ENCODE data around the gene HTT. TPM values are rescaled to one million over a fixed set of nuclear protein-coding genes. Genes with fewer than 3 reads are reported as not detected.

The HTT gene
- total RNA-seq, 2 experiments from 2014 or later, result 56.9 to 62.6 TPM

DNA sequence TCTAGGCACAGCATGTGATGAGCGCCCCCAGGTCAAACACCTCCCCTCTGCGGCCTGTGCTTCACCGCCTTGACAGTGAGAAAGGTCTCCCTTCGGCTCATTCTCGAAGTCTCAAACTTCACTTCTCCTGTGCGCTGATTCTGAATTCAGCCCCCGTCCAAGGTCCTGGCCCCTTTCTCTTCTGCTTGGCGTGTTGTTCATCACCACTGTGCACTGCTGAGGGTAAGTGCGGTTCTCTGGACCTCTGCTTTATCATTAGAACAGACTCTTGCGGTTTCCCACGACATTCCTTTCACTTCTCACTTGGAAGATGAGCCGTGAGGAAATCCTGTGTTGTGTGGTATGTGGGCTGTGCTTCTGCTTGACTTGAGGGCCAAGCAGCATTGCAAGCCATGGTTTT lies 12.0 kb upstream of the HTT start:
- CTCF ChIA-PET, result no interaction called here
- POLR2A ChIA-PET, result no interaction called here
- H3K27me3 ChIP-seq (ENCODE audit: control insufficient read depth in 1 of 2, insufficient read depth in 2 of 2, low read length in 2 of 2), result peaks cover 0 to 3% of the 10 kb centered on the region in 2 experiments
- H3K4me3 ChIP-seq (ENCODE audit: low read length), result no peak overlapping the region
- TF ChIP-seq, protein P1, sequence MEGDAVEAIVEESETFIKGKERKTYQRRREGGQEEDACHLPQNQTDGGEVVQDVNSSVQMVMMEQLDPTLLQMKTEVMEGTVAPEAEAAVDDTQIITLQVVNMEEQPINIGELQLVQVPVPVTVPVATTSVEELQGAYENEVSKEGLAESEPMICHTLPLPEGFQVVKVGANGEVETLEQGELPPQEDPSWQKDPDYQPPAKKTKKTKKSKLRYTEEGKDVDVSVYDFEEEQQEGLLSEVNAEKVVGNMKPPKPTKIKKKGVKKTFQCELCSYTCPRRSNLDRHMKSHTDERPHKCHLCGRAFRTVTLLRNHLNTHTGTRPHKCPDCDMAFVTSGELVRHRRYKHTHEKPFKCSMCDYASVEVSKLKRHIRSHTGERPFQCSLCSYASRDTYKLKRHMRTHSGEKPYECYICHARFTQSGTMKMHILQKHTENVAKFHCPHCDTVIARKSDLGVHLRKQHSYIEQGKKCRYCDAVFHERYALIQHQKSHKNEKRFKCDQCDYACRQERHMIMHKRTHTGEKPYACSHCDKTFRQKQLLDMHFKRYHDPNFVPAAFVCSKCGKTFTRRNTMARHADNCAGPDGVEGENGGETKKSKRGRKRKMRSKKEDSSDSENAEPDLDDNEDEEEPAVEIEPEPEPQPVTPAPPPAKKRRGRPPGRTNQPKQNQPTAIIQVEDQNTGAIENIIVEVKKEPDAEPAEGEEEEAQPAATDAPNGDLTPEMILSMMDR (IDR thresholded peaks at IDR 0.05), result no peak
- H3K9me3 Mint-ChIP-seq, result no peaks in the 10 kb centered on the region
- intact Hi-C loops (cut with DNase I, micrococcal nuclease), result no loop called here
- H3K4me1 Mint-ChIP-seq (ENCODE audit: low read depth), result no peaks in the 10 kb centered on the region
- peaks cover 4 to 5% of the 10 kb centered on the region in 2 experiments for H3K9me3 ChIP-seq (ENCODE audit: control insufficient read depth in 1 of 2, insufficient read depth in 1 of 2, low read length in 2 of 2)
- H3K4me1 ChIP-seq (ENCODE audit: insufficient read depth, low read length), result no peaks in the 10 kb centered on the region
- H3K27me3 Mint-ChIP-seq, result peaks cover 4% of the 10 kb centered on the region
- no peak overlapping the region for H3K27ac Mint-ChIP-seq
- H3K36me3 ChIP-seq (ENCODE audit: insufficient read depth, low read length), result no peaks in the 10 kb centered on the region
- no peak overlapping the region for H3K27ac ChIP-seq (ENCODE audit: low read depth in 1 of 2, low read length in 2 of 2)
- no peak for ATAC-seq (ENCODE audit: poor library complexity)
- no peak overlapping the region for H3K4me3 Mint-ChIP-seq
- DNase-seq, result no peak
- H3K36me3 Mint-ChIP-seq (ENCODE audit: low read depth), result no peaks in the 10 kb centered on the region

DNA sequence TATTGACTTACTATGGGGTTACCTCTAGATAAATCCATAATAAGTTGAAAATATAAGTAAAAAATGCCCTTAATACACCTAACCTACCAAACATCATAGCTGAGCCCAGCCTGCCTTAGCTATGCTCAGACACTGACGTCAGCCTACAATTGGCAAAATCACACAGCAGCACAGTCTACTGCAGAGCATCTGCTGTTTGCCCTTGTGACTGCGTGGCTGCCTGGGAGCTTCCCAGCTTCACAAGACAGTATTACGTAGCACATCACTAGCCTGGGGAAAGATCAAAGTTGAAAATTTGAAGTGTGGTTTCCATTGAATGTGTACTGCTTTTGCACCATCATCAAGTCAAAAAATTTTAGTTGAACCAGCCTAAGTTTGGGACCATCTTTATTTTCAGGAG lies 8.9 kb upstream of the HTT start:
- Mint-ChIP-seq H3K36me3 (ENCODE audit: low read depth) (no peaks in the 10 kb centered on the region), H3K9me3 (no peaks in the 10 kb centered on the region), H3K4me1 (ENCODE audit: low read depth) (no peaks in the 10 kb centered on the region), H3K27me3 (peaks cover 4% of the 10 kb centered on the region), H3K4me3 (no peak overlapping the region), H3K27ac (no peak overlapping the region)
- Histone ChIP-seq H3K27ac (ENCODE audit: low read depth in 1 of 2, low read length in 2 of 2) (no peak overlapping the region), H3K9me3 (ENCODE audit: control insufficient read depth in 1 of 2, insufficient read depth in 1 of 2, low read length in 2 of 2) (peaks cover 4 to 5% of the 10 kb centered on the region in 2 experiments), H3K36me3 (ENCODE audit: insufficient read depth, low read length) (no peaks in the 10 kb centered on the region), H3K27me3 (ENCODE audit: control insufficient read depth in 1 of 2, insufficient read depth in 2 of 2, low read length in 2 of 2) (peaks cover 0 to 3% of the 10 kb centered on the region in 2 experiments), H3K4me3 (ENCODE audit: low read length) (no peak overlapping the region), H3K4me1 (ENCODE audit: insufficient read depth, low read length) (no peaks in the 10 kb centered on the region)
- intact Hi-C loops (cut with DNase I, micrococcal nuclease), result no loop called here
- ATAC-seq (ENCODE audit: poor library complexity) (no peak), DNase-seq (no peak)
- TF ChIP-seq, protein P1 (IDR thresholded peaks at IDR 0.05), result no peak
- CTCF ChIA-PET, result interaction anchor here (0.6 kb wide), 1 partner anchor 18 kb away, joined by 4 read pairs; no protein-coding TSS in a partner anchor
- POLR2A ChIA-PET, result no interaction called here

DNA sequence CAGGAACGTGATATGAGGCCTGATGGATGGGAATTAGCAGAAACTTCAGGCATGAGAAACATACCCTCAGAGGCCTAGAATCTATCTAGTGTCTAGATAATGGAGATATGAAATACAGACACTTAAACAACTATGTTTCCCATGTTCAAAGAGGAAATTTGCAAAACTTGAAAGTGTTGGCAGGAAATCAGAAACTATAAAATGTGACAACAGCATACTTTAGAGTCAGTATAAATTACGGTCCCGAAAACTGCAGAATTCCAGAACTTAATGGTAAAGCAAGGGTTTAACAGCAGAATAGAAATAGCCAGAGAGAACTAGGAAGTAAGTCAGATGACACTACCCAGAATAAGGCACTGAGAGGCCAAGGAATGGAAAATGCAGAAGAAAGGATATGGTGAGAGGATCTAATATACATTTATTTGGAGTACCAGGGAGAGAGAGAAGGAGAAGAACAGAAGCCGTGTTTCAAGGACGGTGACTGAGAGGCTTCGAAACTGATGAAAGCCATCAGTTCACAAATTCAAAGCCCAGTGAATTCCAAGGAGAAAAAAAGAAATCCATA lies 7.6 kb upstream of the HTT start:
- Histone ChIP-seq H3K4me3 (ENCODE audit: low read length) (no peak overlapping the region), H3K36me3 (ENCODE audit: insufficient read depth, low read length) (no peaks in the 10 kb centered on the region), H3K27ac (ENCODE audit: low read depth in 1 of 2, low read length in 2 of 2) (no peak overlapping the region), H3K27me3 (ENCODE audit: control insufficient read depth in 1 of 2, insufficient read depth in 2 of 2, low read length in 2 of 2) (peaks cover 0 to 3% of the 10 kb centered on the region in 2 experiments), H3K9me3 (ENCODE audit: control insufficient read depth in 1 of 2, insufficient read depth in 1 of 2, low read length in 2 of 2) (peaks cover 4 to 5% of the 10 kb centered on the region in 2 experiments), H3K4me1 (ENCODE audit: insufficient read depth, low read length) (no peaks in the 10 kb centered on the region)
- ChIA-PET CTCF (no interaction called here), POLR2A (no interaction called here)
- H3K4me3 Mint-ChIP-seq, result no peak overlapping the region
- H3K36me3 Mint-ChIP-seq (ENCODE audit: low read depth), result no peaks in the 10 kb centered on the region
- intact Hi-C loops (cut with DNase I, micrococcal nuclease), result no loop called here
- H3K4me1 Mint-ChIP-seq (ENCODE audit: low read depth), result no peaks in the 10 kb centered on the region
- no peak overlapping the region for H3K27ac Mint-ChIP-seq
- DNase-seq (no peak), ATAC-seq (ENCODE audit: poor library complexity) (no peak)
- TF ChIP-seq, protein P1 (IDR thresholded peaks at IDR 0.05), result no peak
- no peaks in the 10 kb centered on the region for H3K27me3 Mint-ChIP-seq
- H3K9me3 Mint-ChIP-seq, result no peaks in the 10 kb centered on the region
